ENCODE data around the gene NDST1. TPM values are rescaled to one million over a fixed set of nuclear protein-coding genes. Genes with fewer than 3 reads are reported as not detected.

NDST1 gene
- total RNA-seq, 1 experiment from 2014 or later: 69.9 TPM

DNA sequence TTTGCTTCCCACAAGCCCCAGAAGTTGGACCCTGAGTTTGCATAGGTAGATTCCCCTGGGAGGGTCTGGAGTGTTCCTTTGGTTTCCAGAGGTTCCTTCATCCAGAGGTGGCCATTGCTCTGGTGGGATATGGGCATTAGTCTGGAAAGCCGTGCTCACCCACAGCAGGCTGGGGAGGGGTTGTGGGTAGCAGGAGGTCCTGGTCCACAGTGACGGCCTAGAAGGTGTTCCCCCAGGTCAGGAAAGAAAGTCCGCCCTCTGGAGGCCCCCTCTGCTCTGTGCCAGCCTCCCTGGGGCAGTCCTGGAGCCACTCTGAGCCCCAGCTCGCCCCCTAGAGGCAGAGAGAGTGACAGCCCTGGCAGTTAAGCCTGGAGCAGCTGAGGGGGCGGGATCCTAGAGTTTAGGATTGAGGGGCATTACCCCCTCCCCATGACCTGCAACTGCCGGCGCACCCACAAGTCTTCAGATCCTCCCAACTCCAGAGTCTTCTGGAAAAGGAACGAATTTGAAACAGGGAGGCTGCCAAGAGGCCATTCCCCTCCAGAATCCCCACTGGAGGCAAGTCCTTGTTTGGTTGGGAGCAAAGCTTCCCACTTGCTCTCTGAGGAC lies 36.8 kb downstream of the NDST1 start (continued):
- TF ChIP-seq, protein P1, sequence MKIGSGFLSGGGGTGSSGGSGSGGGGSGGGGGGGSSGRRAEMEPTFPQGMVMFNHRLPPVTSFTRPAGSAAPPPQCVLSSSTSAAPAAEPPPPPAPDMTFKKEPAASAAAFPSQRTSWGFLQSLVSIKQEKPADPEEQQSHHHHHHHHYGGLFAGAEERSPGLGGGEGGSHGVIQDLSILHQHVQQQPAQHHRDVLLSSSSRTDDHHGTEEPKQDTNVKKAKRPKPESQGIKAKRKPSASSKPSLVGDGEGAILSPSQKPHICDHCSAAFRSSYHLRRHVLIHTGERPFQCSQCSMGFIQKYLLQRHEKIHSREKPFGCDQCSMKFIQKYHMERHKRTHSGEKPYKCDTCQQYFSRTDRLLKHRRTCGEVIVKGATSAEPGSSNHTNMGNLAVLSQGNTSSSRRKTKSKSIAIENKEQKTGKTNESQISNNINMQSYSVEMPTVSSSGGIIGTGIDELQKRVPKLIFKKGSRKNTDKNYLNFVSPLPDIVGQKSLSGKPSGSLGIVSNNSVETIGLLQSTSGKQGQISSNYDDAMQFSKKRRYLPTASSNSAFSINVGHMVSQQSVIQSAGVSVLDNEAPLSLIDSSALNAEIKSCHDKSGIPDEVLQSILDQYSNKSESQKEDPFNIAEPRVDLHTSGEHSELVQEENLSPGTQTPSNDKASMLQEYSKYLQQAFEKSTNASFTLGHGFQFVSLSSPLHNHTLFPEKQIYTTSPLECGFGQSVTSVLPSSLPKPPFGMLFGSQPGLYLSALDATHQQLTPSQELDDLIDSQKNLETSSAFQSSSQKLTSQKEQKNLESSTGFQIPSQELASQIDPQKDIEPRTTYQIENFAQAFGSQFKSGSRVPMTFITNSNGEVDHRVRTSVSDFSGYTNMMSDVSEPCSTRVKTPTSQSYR (CRISPR knock-in tag; IDR thresholded peaks at IDR 0.05): no peak
- TF ChIP-seq, protein P2, sequence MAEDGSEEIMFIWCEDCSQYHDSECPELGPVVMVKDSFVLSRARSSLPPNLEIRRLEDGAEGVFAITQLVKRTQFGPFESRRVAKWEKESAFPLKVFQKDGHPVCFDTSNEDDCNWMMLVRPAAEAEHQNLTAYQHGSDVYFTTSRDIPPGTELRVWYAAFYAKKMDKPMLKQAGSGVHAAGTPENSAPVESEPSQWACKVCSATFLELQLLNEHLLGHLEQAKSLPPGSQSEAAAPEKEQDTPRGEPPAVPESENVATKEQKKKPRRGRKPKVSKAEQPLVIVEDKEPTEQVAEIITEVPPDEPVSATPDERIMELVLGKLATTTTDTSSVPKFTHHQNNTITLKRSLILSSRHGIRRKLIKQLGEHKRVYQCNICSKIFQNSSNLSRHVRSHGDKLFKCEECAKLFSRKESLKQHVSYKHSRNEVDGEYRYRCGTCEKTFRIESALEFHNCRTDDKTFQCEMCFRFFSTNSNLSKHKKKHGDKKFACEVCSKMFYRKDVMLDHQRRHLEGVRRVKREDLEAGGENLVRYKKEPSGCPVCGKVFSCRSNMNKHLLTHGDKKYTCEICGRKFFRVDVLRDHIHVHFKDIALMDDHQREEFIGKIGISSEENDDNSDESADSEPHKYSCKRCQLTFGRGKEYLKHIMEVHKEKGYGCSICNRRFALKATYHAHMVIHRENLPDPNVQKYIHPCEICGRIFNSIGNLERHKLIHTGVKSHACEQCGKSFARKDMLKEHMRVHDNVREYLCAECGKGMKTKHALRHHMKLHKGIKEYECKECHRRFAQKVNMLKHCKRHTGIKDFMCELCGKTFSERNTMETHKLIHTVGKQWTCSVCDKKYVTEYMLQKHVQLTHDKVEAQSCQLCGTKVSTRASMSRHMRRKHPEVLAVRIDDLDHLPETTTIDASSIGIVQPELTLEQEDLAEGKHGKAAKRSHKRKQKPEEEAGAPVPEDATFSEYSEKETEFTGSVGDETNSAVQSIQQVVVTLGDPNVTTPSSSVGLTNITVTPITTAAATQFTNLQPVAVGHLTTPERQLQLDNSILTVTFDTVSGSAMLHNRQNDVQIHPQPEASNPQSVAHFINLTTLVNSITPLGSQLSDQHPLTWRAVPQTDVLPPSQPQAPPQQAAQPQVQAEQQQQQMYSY (CRISPR knock-in tag; IDR thresholded peaks at IDR 0.05): no peak
- TF ChIP-seq, protein P3, sequence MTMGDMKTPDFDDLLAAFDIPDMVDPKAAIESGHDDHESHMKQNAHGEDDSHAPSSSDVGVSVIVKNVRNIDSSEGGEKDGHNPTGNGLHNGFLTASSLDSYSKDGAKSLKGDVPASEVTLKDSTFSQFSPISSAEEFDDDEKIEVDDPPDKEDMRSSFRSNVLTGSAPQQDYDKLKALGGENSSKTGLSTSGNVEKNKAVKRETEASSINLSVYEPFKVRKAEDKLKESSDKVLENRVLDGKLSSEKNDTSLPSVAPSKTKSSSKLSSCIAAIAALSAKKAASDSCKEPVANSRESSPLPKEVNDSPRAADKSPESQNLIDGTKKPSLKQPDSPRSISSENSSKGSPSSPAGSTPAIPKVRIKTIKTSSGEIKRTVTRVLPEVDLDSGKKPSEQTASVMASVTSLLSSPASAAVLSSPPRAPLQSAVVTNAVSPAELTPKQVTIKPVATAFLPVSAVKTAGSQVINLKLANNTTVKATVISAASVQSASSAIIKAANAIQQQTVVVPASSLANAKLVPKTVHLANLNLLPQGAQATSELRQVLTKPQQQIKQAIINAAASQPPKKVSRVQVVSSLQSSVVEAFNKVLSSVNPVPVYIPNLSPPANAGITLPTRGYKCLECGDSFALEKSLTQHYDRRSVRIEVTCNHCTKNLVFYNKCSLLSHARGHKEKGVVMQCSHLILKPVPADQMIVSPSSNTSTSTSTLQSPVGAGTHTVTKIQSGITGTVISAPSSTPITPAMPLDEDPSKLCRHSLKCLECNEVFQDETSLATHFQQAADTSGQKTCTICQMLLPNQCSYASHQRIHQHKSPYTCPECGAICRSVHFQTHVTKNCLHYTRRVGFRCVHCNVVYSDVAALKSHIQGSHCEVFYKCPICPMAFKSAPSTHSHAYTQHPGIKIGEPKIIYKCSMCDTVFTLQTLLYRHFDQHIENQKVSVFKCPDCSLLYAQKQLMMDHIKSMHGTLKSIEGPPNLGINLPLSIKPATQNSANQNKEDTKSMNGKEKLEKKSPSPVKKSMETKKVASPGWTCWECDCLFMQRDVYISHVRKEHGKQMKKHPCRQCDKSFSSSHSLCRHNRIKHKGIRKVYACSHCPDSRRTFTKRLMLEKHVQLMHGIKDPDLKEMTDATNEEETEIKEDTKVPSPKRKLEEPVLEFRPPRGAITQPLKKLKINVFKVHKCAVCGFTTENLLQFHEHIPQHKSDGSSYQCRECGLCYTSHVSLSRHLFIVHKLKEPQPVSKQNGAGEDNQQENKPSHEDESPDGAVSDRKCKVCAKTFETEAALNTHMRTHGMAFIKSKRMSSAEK (CRISPR knock-in tag; IDR thresholded peaks at IDR 0.05; ENCODE audit: borderline replicate concordance): no peak
- no peak for TF ChIP-seq ZNF232 (CRISPR knock-in tag; IDR thresholded peaks at IDR 0.05)
- TF ChIP-seq, protein P4, sequence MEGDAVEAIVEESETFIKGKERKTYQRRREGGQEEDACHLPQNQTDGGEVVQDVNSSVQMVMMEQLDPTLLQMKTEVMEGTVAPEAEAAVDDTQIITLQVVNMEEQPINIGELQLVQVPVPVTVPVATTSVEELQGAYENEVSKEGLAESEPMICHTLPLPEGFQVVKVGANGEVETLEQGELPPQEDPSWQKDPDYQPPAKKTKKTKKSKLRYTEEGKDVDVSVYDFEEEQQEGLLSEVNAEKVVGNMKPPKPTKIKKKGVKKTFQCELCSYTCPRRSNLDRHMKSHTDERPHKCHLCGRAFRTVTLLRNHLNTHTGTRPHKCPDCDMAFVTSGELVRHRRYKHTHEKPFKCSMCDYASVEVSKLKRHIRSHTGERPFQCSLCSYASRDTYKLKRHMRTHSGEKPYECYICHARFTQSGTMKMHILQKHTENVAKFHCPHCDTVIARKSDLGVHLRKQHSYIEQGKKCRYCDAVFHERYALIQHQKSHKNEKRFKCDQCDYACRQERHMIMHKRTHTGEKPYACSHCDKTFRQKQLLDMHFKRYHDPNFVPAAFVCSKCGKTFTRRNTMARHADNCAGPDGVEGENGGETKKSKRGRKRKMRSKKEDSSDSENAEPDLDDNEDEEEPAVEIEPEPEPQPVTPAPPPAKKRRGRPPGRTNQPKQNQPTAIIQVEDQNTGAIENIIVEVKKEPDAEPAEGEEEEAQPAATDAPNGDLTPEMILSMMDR (IDR thresholded peaks at IDR 0.05): peak; percentile 90
- peak; percentile 50; the same call in 1 of the 2 replicates for TF ChIP-seq FOXP1 (CRISPR knock-in tag; IDR thresholded peaks at IDR 0.05; ENCODE audit: borderline replicate concordance)
- TF ChIP-seq, protein P5, sequence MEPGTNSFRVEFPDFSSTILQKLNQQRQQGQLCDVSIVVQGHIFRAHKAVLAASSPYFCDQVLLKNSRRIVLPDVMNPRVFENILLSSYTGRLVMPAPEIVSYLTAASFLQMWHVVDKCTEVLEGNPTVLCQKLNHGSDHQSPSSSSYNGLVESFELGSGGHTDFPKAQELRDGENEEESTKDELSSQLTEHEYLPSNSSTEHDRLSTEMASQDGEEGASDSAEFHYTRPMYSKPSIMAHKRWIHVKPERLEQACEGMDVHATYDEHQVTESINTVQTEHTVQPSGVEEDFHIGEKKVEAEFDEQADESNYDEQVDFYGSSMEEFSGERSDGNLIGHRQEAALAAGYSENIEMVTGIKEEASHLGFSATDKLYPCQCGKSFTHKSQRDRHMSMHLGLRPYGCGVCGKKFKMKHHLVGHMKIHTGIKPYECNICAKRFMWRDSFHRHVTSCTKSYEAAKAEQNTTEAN (CRISPR knock-in tag; IDR thresholded peaks at IDR 0.05): no peak
- no peak for TF ChIP-seq NFATC4 (CRISPR knock-in tag; IDR thresholded peaks at IDR 0.05)
- 0 out of 2 replicates have a peak, but pooled peaks have one; percentile 15 for TF ChIP-seq SP1 (CRISPR knock-in tag; conservative IDR thresholded peaks at IDR 0.05)
- TF ChIP-seq, protein P6, sequence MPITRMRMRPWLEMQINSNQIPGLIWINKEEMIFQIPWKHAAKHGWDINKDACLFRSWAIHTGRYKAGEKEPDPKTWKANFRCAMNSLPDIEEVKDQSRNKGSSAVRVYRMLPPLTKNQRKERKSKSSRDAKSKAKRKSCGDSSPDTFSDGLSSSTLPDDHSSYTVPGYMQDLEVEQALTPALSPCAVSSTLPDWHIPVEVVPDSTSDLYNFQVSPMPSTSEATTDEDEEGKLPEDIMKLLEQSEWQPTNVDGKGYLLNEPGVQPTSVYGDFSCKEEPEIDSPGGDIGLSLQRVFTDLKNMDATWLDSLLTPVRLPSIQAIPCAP (CRISPR knock-in tag; IDR thresholded peaks at IDR 0.05): no peak
